GM18907 (cell line): ENCODE measurements around the gene SLC6A1.

Source experiments
- ATAC-seq: cut with Tn5 transposase; IDR thresholded peaks from one replicate; pipeline ENCODE4 v1.9.1; 2021; ENCODE audit warnings: mild to moderate bottlenecking, moderate library complexity; ENCODE audit not compliant: unreplicated experiment

Gene SLC6A1

GRCh38 chr3:10992943-10993728, 588 bp downstream of the SLC6A1 start:
- no peak for ATAC-seq

DNA sequence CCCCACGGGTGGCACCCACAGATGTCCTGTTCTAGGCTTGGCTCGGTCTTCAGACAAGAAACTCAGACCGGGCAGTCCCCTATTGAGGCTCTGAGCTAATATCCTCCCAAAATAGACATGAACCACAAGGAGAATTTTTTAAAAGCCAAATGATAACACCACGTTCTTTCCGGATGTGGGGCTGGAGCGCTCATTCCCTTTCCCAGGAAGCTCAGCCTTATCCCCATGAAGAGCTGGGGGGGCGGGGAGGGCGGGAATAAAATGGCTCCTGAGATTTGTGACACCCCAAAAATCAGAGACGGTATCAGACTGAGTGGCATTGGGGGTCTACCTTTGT, 1.1 kb downstream of the SLC6A1 start:
- no peak for ATAC-seq

DNA sequence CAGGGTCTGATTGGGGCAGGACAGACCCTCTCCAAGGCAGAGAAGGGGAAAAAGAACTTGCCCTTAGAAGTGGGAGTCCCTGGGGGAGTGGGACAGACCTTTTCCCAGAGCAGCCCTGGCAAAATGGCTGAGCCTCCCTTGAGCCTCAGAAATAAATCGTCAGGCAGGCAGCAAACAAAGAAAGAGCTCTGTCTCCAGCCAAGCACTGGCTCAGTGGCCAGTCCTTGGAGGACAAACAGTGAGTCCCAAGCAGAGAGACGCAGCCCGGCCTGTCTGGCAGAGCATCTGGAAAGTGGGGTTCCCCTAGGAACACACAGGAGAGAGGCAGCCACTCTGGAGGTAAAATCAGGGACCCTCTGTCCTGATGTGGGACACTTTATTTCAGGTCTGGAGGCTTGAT, 1.8 kb downstream of the SLC6A1 start:
- no peak for ATAC-seq

- no peak for ATAC-seq
Measured at GRCh38 chr3:10995871-10996270, 3.3 kb downstream of the SLC6A1 start.

DNA sequence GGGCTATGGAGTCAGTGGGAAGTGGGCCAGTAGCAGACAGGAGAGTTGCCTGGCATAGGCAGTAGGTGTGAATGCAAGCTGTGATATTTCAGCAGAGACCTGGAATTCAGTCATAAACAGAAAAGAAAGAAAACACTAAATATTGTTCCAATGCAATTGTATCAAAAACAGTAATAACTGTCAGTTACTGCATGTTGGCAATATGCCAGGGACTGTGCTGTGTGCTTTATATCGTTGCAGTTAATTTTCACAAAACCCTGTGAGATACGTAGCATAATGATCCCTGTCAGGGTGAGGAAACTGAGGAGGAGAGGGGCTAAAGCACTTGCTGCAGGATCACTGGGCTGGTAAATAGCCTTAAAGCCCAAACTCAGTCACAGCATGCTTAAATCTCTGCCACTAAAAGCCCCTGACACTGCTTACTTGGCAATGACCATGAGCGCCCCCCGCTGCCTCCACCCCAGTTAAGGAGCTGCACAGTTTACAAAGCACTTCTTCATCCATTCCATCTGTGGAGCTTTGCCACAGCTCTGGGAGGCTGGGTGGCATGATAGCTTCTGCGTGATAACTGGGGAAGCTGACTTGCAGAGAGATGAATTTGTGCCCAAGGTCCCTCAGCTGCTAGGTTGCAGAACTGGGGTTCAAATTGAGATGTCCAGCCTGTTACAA, 3.9 kb downstream of the SLC6A1 start:
- ATAC-seq = no peak

GRCh38 chr3:10997196-10997595, 4.6 kb downstream of the SLC6A1 start:
- ATAC-seq = no peak

DNA sequence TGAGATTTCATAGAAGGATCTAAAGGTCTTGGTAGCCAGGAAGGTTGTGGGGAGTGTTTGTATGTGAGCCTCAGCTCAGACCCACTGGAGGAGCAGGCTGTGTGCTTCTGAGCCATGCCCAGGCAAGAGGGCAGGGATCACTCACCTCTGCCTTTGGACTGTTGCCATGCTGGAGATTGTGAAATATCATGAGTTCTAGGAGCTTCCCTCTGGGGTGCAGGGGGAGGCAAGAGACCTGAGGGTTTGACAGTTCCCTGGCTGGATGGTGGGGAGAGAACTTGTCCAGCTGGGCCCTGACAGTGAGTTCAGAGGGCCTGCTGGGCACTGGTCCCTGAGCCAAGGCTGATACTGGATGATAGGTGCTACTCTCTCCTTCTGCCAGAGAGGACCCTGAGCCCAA, 6.0 kb downstream of the SLC6A1 start:
- ATAC-seq = no peak

DNA sequence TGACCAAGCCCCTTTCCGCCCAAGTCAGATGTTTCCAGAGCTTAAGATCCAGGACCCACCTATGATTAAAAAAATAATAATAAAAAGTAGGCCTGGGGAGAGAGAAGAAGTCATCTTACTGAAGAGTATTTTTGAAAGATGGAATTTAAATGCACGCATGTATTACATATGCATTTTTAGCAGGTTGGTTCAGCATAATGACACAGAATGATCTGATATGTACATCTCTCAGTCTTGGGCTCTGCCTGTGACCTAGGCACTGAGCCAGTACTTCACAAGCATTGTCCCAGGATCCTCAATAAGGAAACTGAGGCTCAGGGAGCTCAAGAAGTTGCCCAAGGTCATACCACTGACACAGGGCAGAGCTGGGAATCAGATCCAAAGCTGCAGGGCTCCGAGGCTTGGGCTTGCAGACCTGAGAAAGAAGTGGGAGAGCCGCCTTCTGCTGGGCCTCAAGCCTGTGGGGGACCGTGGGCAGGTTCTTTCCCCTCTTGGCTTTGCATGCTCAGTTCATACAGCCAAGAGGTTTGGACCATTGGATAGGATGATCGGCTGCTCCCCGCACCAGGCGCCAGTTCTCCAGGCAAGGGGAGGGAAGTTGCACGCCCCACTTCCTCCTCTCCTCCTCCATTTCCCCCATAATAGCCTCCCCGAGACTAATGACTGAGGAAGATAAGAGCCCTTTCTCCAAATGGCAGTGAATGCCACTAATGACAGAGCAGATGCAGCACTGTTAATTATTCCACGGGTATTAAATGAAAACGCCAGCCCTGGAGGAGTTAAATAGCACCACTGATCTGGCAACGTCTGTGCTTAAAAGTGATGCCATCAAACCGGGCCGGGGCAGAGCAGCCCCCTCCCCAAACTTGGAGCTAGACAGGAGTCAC, 6.9 kb downstream of the SLC6A1 start:
- no peak for ATAC-seq

DNA sequence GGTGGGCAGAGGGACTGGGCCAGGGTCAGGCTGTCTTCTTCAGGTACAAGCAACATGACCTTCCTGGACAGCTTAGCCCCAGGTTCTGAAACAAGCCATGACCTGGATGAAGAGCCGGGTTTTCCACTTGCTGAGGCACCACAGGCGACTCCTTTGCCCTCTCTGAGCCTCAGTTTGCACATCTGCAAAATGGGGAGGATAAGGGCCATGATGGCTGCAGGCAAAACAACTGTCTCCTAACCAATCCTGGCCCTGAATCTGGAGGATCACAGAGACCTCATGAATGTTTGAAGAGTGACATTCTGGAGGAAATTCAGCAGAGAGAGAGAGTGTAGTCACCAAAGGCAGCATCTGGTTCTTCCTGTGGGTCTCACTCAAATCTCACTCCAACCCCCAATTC, 8.0 kb downstream of the SLC6A1 start:
- no peak for ATAC-seq

DNA sequence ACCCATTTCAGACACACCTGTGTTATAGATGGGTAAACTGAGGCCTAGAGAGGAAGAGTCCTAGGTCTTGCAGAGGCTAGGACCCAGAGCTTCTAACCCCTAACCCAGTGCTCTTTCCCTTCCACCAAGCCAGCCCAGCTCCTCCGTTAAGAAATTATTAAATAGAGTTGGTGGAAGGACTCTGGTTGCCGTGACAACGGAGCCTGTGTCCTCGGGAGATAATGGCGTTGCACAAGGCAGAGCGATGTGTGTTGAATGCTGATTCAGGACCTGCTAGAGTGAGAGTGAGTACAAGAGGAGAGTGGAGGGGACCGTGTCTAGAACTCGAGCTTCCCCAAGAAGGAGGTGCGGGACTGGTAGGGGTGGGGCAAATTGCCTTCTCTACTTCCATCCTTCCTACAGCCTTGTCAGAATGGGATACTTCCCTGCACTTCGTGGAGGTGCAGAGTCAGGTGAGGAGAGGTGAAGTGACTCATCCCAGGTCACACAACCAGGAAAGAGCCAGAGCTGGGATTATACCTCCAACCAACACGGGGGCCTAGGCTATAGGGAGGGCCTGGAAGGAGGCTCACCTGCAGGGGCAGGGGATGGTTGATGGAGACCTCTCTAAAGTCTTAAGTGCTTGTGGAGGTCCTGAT, 8.6 kb downstream of the SLC6A1 start:
- ATAC-seq = no peak

- no peak for ATAC-seq
Measured at GRCh38 chr3:11001658-11002021, 9.1 kb downstream of the SLC6A1 start.

- ATAC-seq = no peak
Measured at GRCh38 chr3:11002371-11002807, 9.8 kb downstream of the SLC6A1 start.

DNA sequence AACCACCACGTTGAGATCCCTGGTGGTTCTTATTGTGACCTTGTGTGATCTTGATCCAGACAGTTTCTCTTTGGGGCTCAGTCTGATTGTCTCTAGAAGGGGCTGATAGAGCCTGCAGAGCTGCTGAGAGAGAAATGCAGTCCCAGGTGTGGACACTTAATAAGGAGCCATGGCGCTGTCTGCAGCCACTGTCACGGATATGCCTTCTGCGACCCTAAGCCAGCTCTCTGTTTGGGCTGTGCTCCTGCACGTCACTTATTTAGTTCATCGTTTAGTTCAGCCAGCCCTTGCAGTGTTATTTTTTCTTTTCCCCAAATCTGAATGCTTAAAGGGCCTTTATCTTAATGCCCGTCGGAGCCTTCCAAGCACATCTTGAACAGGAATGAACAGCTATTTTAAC, 12.0 kb downstream of the SLC6A1 start:
- no peak for ATAC-seq

- no peak for ATAC-seq
Measured at GRCh38 chr3:11005686-11006256, 13.2 kb downstream of the SLC6A1 start.

GRCh38 chr3:11006986-11007933, 14.7 kb downstream of the SLC6A1 start:
- ATAC-seq = no peak

- no peak for ATAC-seq
Measured at GRCh38 chr3:11009898-11010297, 17.4 kb downstream of the SLC6A1 start.

DNA sequence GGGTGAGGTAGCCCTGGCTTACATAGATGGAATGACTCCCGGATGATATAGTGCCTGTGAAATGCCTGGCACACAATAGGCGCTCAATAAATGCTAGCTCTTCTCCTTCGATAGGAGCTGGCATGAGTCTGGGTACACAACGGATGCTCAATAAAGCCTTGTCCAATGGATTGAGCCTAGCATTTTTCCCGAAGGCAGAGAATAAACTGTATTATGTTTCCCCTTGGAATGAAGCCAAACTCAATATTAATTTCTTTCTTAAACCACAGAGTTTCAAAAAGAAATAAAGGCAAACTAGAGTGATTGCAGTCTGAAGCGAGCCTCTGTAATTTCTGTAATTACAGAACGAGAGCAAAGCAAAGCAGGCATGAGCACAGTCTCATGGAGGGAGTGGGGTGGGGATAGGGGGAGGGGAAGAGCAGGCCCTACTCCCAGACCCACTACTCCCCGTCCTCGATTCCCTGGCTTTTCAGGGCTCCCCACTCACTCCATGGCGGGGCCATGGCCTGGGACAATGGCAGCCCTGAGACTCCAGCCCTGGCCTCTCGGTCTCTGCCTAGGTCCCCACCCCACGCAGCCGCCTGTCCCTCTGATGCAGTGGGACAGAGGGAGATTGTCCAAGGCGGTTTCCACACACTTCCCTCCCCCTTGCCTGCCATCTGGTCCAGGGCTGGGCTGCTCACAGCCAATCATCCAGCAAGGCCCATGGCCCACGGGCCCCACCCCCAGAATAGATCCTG, 18.0 kb downstream of the SLC6A1 start:
- no peak for ATAC-seq

GRCh38 chr3:11014253-11014652, 21.7 kb downstream of the SLC6A1 start:
- no peak for ATAC-seq

GRCh38 chr3:11014752-11015151, 22.2 kb downstream of the SLC6A1 start:
- ATAC-seq = no peak
